GM18909 (cell line): ENCODE results near the gene TREH.

Experiments
- ATAC-seq: cut with Tn5 transposase; IDR thresholded peaks from one replicate; pipeline ENCODE4 v1.9.1; 2021; ENCODE audit warnings: mild to moderate bottlenecking; ENCODE audit not compliant: unreplicated experiment, poor library complexity

Gene TREH

DNA sequence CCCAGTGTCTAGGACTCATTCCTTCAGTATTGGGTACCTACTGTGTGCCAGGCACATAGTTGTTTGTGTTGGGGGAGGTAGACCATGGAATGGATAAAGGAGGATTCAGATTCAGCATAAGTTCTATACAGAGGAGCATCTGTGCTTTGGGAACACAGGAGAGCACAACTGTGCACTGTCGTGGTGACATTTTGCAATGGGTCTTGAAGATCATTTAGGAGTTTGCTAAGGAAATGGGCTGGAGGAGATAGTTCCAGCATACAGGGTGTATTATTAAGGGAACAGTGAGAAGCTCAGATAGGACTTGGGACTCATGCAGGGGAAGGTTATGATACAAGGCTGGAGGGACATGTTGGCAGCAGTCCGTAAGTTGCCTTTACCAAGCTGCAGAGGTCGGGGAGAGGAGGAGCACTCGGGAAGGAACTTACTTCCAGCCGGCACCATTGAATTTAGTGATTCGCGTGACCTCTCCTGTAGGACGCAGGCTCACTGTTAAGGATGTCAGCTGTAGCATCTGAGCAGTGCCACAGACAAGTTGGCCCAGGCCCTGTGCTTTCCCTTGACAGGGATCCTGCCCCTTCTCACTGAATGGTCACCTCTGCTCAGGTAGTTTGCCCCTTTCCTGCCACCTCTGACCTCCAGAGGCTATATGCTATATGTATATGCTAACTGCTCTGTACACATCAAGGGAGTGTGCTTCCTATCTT, 25.6 kb downstream of the TREH start:
- no peak for ATAC-seq

GRCh38 chr11:118652681-118653181, 26.7 kb downstream of the TREH start:
- no peak for ATAC-seq

- ATAC-seq = no peak
These were observed 27.6 kb downstream of the TREH start for GRCh38 chr11:118651820-118652219.

- no peak for ATAC-seq
These were observed 29.1 kb downstream of the TREH start for GRCh38 chr11:118650366-118650765.

DNA sequence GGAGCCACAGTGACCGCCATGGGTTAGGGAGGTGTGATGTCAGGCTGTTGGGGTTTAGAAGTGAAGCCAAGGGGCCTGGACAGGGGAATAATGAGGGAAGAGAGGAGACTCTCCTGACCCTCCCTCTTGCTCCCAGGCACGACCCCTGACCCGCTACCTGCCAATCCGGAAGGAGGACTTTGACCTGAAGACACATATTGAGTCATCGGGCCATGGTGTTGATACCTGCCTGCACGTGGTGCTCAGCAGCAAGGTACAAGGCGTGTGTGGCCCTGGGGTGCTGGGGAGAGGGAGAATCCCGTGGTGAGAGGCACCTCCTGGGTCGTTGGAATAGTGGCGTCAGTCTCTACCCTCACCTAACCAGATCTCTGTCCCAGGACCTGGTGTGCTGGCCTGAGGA, 29.5 kb downstream of the TREH start:
- no peak for ATAC-seq

DNA sequence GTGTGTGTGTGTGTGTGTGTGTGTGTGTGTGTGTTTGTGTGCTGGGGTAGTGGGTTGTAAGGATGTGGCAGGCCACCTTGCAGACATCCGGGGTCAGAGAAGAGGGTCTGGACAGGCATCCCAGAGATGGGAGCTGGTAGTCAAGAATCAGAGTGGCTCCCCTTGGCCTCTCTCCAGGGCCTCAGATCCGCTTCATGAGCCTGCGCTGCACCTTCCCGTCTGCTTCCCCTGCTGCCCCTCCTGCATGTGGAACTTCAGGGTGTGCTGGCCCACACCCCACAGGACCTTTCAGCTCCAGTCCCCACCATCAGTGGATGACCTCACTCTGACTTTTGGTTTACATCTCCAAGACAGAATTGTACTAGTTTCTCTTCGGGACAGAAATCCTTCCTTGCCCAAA, 31.2 kb downstream of the TREH start:
- ATAC-seq = no peak

DNA sequence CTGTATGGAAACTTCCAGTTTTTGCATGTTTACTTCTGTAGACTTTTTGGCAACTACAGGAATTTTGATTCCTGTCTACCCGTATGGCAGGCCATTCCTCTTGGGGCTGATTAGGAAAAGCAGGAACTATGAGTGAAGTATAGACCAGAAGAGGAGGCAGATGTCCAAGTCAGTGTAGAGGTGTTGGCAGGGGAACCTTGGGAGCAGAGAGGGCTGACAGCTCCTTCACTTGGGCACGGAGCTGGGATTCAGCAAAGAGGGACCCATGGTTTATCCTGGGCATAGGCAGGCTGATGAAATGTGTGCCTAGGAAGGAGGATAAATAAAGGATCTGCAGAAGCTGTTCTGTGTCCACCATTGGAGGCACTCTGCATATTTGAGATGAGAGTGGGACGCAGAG, 33.1 kb downstream of the TREH start:
- ATAC-seq = no peak

GRCh38 chr11:118645066-118645715, 34.3 kb downstream of the TREH start:
- ATAC-seq = no peak

DNA sequence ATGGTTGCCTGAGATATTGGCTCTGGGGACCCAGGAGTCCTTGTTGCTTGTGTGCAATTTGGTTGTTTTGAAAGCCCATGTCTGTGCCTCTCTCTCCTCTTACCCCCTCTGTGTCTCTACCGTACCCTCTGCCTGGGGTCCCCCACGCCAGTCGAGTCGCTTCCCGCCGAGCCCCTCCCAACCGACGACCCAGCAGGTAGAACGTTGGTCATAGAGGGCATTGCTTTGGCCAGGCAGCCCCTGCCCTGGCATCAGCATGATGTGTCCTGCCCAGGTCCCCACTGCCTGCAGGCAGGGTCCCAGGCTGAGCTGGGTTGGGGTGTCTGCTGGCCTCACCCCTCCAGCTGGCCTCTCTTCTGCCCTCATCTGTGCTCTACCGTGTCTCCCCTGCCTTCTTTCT, 35.0 kb downstream of the TREH start:
- ATAC-seq = no peak

- no peak for ATAC-seq
These were observed 35.5 kb downstream of the TREH start for GRCh38 chr11:118643995-118644345.

DNA sequence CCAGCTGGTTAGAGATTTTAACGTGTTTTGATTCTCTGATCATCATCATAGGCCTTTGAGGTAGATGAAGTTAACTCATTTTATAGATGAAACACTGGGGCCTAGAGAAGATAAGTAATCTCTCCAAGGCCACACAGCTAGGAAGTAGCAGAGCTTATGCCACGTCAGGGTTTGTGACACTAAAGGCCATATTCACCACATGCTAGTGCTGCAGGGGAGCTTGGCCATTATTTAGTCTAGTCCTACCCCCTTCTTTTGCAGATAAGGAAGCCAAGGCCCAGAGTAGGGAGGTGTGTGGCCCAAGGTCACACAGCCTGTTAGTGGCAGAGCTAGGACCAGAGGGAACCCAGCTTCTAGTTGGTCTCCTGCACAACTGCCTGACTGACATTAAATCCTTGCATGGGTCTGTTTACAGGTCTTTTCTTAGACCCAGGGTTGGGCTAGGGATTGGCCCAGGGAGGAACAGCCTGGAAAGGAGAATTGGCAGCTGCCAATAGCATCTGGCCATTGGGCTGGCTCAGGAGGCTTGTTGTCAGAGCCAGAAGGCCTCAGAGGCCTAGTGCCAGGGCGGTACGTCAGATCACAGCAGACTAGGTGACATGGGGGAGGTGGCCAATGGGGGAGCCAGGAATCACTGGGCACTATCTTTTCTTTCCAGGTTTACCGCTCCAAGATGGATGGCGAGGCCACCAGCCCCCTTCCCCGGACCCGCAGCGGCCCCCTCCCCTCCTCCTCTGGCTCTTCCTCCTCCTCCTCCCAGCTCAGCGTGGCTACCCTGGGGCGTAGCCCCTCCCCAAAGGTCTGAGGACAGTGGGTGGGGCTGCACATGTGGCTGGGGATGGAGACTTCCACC, 36.1 kb downstream of the TREH start:
- ATAC-seq = no peak

DNA sequence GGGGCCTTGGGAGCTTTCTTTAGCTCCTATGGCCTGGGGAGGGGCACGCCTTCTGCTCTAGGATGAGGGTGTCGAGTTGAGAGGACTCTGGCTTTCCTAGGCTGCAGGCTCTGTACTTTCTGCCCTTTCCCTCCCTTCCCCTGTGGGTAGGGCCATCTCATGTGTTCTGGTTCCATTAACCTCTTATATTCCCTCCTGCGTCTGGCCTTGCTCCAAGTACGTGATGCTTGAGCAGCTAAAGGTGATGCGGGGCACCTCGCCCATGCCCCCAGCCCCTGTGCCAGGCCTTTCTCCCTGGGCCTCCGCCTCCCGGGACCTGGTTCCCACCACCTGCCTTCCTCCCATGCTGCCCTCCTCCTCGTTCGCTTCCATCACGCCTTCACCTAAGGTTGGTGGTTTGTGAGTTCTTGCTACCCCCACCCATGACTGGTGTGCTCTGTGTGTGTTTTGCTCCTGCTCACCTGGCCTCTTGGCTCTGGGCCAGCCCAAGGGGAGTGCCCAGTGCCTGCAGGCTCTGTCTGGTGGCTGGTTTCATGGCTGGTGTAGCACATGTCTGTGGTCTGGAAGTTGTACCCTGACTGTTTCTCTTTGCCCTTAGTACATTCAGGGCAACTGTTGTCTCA, 37.9 kb downstream of the TREH start:
- ATAC-seq = no peak

DNA sequence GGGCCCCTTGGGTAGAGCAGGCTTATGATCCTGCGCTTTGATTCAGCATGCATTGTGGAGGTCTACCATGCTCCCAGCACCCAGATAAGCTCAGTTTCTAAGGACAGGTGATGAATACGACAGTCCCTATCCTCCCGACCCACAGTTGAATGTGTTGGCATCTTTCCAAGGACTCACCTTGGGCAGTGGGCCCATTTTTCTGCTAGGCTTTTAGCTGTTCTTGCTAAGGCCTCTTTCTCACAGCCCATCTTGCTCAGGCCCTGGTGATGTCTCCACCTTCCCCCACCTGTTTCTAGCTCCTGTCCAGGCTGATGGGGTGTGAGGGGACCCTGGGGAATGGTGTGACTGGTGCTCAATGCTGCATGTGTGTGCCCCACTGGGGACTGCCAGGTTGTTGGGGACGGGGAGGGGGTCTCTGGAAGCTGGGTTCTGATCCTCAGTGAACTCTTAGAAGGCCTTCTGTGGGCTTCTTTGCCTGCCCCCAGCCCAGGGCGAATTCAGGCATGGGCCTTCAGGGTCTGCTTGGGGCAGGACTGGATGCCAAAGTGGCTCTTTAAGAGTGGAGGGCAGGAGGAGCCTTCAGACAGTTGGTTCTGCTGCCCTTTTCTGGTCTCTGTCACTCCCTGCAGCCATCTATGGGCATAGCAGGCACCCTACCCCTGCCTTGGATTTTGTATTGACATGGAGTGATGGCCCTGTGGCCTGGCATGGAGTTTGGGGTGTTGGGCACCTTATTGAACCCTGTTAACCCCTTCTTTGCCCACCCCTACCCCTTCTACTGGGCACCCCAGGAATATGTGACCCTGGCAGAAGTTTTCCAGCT, 38.9 kb downstream of the TREH start:
- ATAC-seq = no peak

GRCh38 chr11:118639899-118640298, 39.6 kb downstream of the TREH start:
- no peak for ATAC-seq

GRCh38 chr11:118638726-118639125, 40.7 kb downstream of the TREH start:
- ATAC-seq = no peak

DNA sequence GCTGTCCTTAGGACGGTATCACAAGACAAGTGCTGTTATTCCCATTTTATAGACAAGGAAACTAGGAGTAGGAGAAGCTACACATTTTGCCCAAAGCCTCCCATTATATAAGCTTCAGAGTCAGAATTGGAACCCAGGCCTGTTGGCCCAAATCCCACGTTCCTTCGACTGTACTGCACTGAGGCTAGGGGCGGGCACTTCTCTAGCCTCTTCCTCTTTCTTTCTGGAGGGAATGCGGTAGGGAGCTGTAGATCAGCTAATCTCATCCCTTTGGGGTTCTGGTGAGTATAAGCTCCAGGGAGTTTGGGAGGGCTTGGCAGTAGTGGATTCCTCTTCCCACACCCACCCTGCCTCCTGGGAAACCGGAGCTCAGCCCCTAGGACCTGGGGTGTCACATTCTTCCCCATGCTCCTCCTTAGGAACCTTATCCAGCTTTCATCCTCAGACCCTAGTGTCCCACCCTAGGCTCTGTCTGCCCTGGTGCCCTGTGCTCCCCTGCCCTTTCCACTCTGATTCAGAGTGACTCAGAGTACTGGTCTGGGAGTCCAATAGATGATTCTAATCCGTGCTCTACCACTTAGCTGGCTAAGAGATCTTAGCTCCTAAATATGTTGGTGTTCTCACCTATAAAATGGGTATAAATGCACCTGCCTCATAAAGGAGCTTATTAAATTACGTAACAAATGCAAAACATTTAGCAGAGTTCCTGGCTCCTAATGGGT, 42.7 kb downstream of the TREH start:
- ATAC-seq = no peak

DNA sequence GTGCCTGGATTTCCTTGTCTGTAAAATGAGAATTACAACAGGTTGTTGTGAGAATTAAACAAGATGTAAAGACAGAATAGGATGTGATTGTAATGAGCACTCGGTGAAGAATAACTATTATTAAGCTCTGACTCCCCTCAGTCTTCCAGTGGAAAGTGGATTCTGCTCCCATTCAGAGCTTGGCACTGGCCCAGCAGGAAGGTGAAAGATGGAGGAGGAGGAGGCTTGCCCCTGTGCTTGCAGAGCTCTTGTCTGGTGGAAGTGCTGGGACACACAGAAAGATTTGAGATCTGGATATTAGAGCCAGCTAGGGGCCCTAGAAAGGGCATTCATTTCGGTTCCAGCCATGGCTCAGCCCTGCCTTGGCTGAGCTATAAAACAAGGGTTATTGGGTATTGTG, 43.8 kb downstream of the TREH start:
- no peak for ATAC-seq

GRCh38 chr11:118635237-118635591, 44.2 kb downstream of the TREH start:
- ATAC-seq = no peak

- no peak for ATAC-seq
These were observed 44.8 kb downstream of the TREH start for GRCh38 chr11:118634431-118635236.
